WTC11 (cell line): ENCODE measurements around the gene THOC2. TPM values are rescaled to one million over a fixed set of nuclear protein-coding genes. Genes with fewer than 3 reads are reported as not detected.

Source experiments
- ATAC-seq: fragments of 200-7000 bp; cut with Tn5 transposase; 2 replicates; pipeline ENCODE4 v1.10.0; 2021; ENCODE audit warnings: mild to moderate bottlenecking, moderate library complexity
- CTCF ChIA-PET: fragments of 300-600 bp; sonication (Branson Sonifier 250); formaldehyde crosslinking; loops from one replicate; lab custom pipeline; 2021; ENCODE audit warnings: antibody characterized with exemption; lab: Charles Lee
- POLR2A ChIA-PET: fragments of 350-600 bp; sonication (Branson Sonifier 250); formaldehyde crosslinking; loops from one replicate; lab custom pipeline; 2021; ENCODE audit warnings: antibody characterized with exemption; lab: Charles Lee
- DNase-seq: peaks from one replicate; pipeline ENCODE4 v3.0.0; 2021; ENCODE audit warnings: low spot score
- H3K27ac Mint-ChIP-seq: 2 replicates; pipeline ENCODE4 v1.8.0; 2021; ENCODE audit warnings: mixed read lengths
- H3K27me3 Mint-ChIP-seq: 2 replicates; pipeline ENCODE4 v1.8.0; 2021; ENCODE audit warnings: low read depth, mild to moderate bottlenecking, moderate library complexity, mixed read lengths
- H3K36me3 Mint-ChIP-seq: 2 replicates; pipeline ENCODE4 v1.8.0; 2021; ENCODE audit warnings: mixed read lengths
- H3K4me1 Mint-ChIP-seq: 2 replicates; pipeline ENCODE4 v1.8.0; 2022; ENCODE audit warnings: mixed read lengths
- H3K4me3 Mint-ChIP-seq: 2 replicates; pipeline ENCODE4 v1.8.0; 2021; ENCODE audit warnings: mild to moderate bottlenecking, moderate library complexity, mixed read lengths
- H3K9me3 Mint-ChIP-seq: 2 replicates; pipeline ENCODE4 v1.8.0; 2021; ENCODE audit warnings: mixed read lengths
- AFF4 ChIP-seq: sonication (generic); formaldehyde crosslinking; IDR thresholded peaks from 2 replicates; pipeline ENCODE4 v1.8.1; 2023; ENCODE audit warnings: mild to moderate bottlenecking, missing genetic modification reagents, borderline replicate concordance
- ATF3 ChIP-seq: sonication (generic); formaldehyde crosslinking; conservative IDR thresholded peaks from 2 replicates; pipeline ENCODE4 v1.8.1; 2022; ENCODE audit warnings: mild to moderate bottlenecking, missing genetic modification reagents
- CBFB ChIP-seq: sonication (generic); formaldehyde crosslinking; IDR thresholded peaks from 2 replicates; pipeline ENCODE4 v1.8.1; 2022; ENCODE audit warnings: mild to moderate bottlenecking, low read depth, missing genetic modification reagents
- CDX4 ChIP-seq: fragments of 250-450 bp; sonication (Bioruptor Pico); IDR thresholded peaks from 2 replicates; pipeline ENCODE4 v1.9.0; 2021; ENCODE audit warnings: moderate library complexity, mild to moderate bottlenecking, inconsistent platforms, borderline replicate concordance
- CREB1 ChIP-seq: sonication (generic); formaldehyde crosslinking; IDR thresholded peaks from 2 replicates; pipeline ENCODE4 v1.8.0; 2023; ENCODE audit warnings: mild to moderate bottlenecking, missing genetic modification reagents
- FOXP4 ChIP-seq: sonication (generic); formaldehyde crosslinking; IDR thresholded peaks from 2 replicates; pipeline ENCODE4 v1.8.0; 2022; ENCODE audit warnings: mild to moderate bottlenecking, missing genetic modification reagents
- MYBL2 ChIP-seq: sonication (generic); formaldehyde crosslinking; IDR thresholded peaks from 2 replicates; pipeline ENCODE4 v1.8.1; 2023; ENCODE audit warnings: mild to moderate bottlenecking, moderate library complexity, missing genetic modification reagents
- NFE2L1 ChIP-seq: sonication (generic); formaldehyde crosslinking; IDR thresholded peaks from 2 replicates; pipeline ENCODE4 v1.8.1; 2023; ENCODE audit warnings: missing genetic modification reagents
- PRDM15 ChIP-seq: sonication (generic); formaldehyde crosslinking; IDR thresholded peaks from 2 replicates; pipeline ENCODE4 v1.8.0; 2022; ENCODE audit warnings: missing genetic modification reagents
- TCF7 ChIP-seq: sonication (generic); formaldehyde crosslinking; IDR thresholded peaks from 2 replicates; pipeline ENCODE4 v1.8.0; 2022; ENCODE audit warnings: mild to moderate bottlenecking, low read depth, missing genetic modification reagents, moderate library complexity
- TP53 ChIP-seq: sonication (generic); formaldehyde crosslinking; IDR thresholded peaks from 2 replicates; pipeline ENCODE4 v1.8.1; 2023; ENCODE audit warnings: mild to moderate bottlenecking, missing genetic modification reagents
- ZNF219 ChIP-seq: sonication (generic); formaldehyde crosslinking; IDR thresholded peaks from 2 replicates; pipeline ENCODE4 v1.8.0; 2023; ENCODE audit warnings: missing genetic modification reagents, mild to moderate bottlenecking, borderline replicate concordance
- ZNF425 ChIP-seq: fragments of 250-450 bp; sonication (Bioruptor Pico); conservative IDR thresholded peaks from 2 replicates; pipeline ENCODE4 v1.9.0; 2021; ENCODE audit warnings: mild to moderate bottlenecking
- ZNF512 ChIP-seq: sonication (generic); formaldehyde crosslinking; IDR thresholded peaks from 2 replicates; pipeline ENCODE4 v1.8.1; 2022; ENCODE audit warnings: missing genetic modification reagents, borderline replicate concordance
- ZNF532 ChIP-seq: fragments of 250-450 bp; sonication (Bioruptor Pico); IDR thresholded peaks from 2 replicates; pipeline ENCODE4 v1.9.0; 2021; ENCODE audit warnings: mild to moderate bottlenecking, borderline replicate concordance
- ZSCAN18 ChIP-seq: fragments of 250-450 bp; sonication (Bioruptor Pico); IDR thresholded peaks from 2 replicates; pipeline ENCODE4 v2.1.2; 2022; ENCODE audit warnings: mild to moderate bottlenecking, moderate library complexity
- total RNA-seq: library from RNA; stranded (reverse); gene quantifications from 3 replicates; pipeline ENCODE4 v1.2.3, GENCODE V29; 2021

Gene THOC2
- total RNA-seq, 1 experiment from 2014 or later: 66.1 TPM

GRCh38 chrX:123603491-123603890 lies 129.4 kb downstream of the THOC2 start:
- Mint-ChIP-seq H3K27me3 (no peaks in the 10 kb centered on the region), H3K27ac (no peak overlapping the region), H3K4me3 (no peak overlapping the region), H3K4me1 (peaks cover 6% of the 10 kb centered on the region; the same call in 1 of the 2 replicates), H3K9me3 (no peaks in the 10 kb centered on the region), H3K36me3 (peaks cover 21% of the 10 kb centered on the region)
- ATAC-seq: no peak
- DNase-seq: no peak
- ChIA-PET CTCF (no interaction called here), POLR2A (no interaction called here)
- TF ChIP-seq PRDM15 (CRISPR knock-in tag): no peak
- no peak for TF ChIP-seq NFE2L1 (CRISPR knock-in tag)
- no peak for TF ChIP-seq ZNF219 (CRISPR knock-in tag)
- no peak for TF ChIP-seq MYBL2 (CRISPR knock-in tag)
- no peak for TF ChIP-seq CBFB
- TF ChIP-seq AFF4 (CRISPR knock-in tag): no peak
- no peak for TF ChIP-seq ZNF512
- no peak for TF ChIP-seq ZNF532 (CRISPR knock-in tag)
- TF ChIP-seq FOXP4 (CRISPR knock-in tag): no peak
- no peak for TF ChIP-seq ZSCAN18
- no peak for TF ChIP-seq TCF7 (CRISPR knock-in tag)
- no peak for TF ChIP-seq CREB1 (CRISPR knock-in tag)
- no peak for TF ChIP-seq ATF3 (CRISPR knock-in tag)
- no peak for TF ChIP-seq CDX4
- TF ChIP-seq ZNF425 (CRISPR knock-in tag): no peak
- no peak for TF ChIP-seq TP53 (CRISPR knock-in tag)
